NCI-H1436 treated with DMSO at 0.1 percent for 48 hours (cell line): Measurements from ENCODE around the gene DLGAP1.
"Not testable (repeated sequence)": the region's sequence is repeated elsewhere in the genome, so short reads cannot be mapped to it uniquely, and the experiment has no call there.

Experiments
- DNase-seq: peaks from one replicate; lab custom pipeline; 2025; lab: John Stamatoyannopoulos, UW

DLGAP1 gene

GRCh38 chr18:3495691-3496430 is 959.2 kb downstream of the DLGAP1 start:
- no peak for DNase-seq

GRCh38 chr18:3494569-3494968 is 960.5 kb downstream of the DLGAP1 start:
- no peak for DNase-seq

GRCh38 chr18:3494245-3494526 is 960.9 kb downstream of the DLGAP1 start:
- no peak for DNase-seq

- no peak for DNase-seq
These were observed 961.4 kb downstream of the DLGAP1 start for GRCh38 chr18:3493501-3494244.

- DNase-seq: no peak
These were observed 962.4 kb downstream of the DLGAP1 start for GRCh38 chr18:3492721-3493120.

DNA sequence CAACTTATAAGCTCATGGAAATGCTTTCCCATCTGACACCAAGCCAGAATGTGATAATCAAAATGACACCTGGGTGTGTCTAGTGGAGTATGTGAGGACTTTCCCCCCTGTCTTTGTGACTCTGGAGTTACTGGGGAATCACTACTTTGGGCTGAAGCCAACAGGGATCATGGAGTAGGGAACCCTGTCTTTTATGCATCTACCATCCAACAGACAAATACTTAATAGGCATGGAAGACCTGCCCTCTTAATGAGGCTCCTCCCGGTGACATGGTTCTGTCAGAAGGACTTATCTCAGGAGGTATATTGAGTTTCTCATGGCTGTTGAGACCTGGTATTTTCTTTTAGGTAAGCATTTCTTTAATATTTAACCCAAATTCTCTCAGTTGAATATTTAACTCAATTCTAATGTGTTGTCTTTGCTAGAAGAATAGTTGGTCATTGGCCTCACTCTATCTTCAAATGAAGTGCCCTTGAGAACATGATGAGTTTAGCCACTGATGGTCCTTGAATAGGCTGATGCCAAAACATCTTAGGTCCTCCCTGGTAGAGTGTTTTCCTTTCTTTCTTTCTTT is 963.0 kb downstream of the DLGAP1 start:
- no peak for DNase-seq

DNA sequence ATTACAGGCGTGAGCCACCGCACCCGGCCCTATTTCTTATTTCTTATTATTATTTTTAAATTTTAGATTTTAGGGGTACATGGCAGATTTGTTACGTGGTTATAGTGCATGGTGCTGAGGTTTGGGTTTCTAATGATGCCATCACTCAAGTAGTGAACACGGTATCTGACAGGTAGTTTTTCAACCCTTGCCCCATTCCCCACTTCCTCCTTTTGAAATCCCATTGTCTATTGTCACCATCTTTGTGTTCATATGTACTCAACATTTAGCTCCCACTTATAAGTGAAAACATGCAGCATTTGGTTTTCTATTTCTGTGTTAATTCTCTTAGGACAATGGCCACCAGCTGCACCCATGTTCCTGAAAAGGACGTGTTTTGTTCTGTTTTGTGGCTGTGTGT is 965.6 kb downstream of the DLGAP1 start:
- no peak for DNase-seq

DNA sequence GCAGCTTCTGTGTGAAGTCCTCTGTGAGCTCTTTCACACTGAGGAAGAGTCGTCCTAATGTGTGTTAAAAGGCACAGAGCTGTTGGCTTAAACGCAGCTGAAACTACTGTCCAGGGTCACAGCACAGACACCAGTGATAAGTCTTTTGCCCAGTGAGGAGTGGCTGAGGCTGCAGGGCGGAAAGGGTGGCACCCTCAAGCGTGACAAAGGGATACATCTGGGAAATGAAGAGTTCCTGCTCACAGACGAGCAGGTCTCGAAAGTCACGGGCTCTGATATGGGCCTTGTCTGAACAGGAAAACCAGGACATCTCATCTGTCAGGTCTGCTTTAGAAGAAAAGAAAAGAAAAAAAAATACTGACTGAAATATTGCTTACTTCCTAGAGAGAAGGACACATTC is 968.6 kb downstream of the DLGAP1 start:
- no peak for DNase-seq

- no peak for DNase-seq
These were observed 969.7 kb downstream of the DLGAP1 start for GRCh38 chr18:3485153-3486149.

DNA sequence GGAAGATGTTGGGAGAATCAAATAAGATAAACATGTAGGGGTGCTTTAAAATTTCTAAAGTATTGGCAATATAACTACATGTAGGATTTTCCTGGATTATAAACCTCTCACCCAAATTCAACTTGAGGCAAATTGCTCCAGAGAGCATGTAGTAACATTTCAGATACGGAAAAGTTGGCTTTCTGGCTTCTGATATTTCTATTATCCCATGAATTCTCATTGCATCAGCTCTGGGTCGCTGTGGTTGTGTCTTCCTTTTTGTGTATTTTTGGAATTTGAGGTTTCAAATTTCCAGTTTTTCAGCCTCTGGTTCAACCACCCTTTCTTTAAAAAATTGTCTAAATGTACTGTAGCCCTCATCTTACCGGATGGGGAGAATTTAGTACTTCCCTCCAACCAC is 972.8 kb downstream of the DLGAP1 start:
- DNase-seq: no peak

DNA sequence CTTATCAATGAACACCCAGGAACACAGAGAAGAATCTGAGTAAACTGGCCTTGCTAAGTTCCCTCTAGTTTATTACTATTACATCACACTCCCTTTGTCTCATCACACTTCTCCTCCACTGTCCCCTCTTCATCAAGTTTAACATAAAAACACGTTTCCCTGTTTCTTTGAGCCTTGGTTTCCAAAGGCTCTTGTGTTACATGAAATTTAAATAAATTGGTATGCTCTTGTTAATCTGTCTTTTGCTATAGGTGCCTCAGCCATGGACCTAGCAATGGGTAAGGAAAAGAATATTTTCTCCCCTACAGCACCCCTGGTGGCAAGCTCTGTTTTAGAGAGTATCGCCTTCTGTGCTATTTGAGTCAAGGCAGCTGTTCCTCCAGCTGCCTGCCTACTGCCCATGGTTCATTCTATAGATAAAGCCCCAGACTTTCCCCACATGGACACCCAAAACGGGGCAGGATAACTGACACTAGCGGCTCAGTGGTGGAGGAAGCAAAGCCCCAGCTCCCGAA is 973.4 kb downstream of the DLGAP1 start:
- DNase-seq: no peak

DNA sequence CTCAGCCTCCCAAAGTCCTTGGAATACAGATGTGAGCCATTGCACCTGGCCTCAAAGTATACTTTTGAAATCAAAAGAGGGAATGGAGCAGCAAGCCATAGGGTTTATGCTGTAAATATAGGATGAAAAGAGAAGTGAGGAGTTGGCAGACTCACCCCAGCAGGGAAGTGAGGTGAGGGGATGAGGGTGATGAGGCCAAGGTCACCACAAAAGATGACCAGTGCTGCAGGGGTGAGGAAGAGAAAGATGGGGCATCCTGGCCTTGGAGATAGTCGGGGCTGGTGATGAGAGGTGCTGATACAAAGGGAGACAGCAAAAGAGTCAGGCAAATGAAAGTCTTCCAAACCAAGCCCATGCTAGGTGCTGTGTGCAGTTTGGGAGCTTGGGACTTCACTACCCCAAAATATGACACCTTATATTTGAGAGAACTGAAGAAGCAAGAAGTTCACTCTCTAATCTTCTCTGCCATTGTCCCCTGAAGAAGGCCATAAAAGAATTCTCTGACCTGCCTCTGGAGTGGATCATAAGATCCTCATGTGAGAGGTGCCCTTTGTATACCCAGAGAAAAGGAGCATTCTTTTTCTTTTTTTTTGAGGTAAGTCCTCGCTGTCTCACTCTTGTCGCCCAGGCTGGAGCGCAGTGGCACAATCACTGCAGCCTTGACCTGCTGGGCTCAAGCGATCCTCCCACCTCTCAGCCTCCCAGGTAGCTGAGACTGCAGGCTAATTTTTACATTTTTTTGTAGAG is 974.1 kb downstream of the DLGAP1 start:
- no peak for DNase-seq

- no peak for DNase-seq
These were observed 975.1 kb downstream of the DLGAP1 start for GRCh38 chr18:3479978-3480509.

DNA sequence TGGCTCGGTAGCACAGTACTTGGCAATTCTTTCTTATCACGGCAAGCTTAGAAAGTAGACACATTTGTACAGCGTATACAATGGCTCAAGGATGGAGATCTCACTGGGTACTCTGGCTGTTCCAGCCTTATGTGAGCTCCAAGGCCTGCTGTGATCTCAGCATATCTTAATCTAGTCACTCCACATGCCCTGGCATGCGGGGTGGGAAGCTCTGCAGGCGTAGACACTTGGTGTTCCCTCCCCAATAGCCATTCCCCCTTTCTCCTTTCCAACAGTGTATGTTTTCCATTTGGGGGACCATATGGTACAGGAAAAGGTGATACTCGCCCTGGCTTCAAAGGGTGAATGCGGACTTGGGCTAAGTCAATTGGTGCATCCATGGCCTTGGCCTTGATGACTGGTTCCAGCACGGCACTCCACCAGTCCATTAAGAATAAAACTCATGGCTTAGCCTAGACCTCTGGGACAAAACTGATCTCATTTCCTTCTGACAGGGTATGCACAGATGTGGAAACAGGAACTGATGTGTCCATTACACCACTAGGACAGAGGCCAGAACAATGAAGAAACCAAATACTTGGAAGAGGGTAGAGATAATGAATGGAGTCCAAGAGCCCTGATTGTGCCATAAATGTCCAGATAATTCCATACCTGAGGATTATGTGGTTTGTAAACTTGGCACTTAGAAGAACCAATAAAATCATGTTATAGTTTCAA is 976.7 kb downstream of the DLGAP1 start:
- DNase-seq: no peak

DNA sequence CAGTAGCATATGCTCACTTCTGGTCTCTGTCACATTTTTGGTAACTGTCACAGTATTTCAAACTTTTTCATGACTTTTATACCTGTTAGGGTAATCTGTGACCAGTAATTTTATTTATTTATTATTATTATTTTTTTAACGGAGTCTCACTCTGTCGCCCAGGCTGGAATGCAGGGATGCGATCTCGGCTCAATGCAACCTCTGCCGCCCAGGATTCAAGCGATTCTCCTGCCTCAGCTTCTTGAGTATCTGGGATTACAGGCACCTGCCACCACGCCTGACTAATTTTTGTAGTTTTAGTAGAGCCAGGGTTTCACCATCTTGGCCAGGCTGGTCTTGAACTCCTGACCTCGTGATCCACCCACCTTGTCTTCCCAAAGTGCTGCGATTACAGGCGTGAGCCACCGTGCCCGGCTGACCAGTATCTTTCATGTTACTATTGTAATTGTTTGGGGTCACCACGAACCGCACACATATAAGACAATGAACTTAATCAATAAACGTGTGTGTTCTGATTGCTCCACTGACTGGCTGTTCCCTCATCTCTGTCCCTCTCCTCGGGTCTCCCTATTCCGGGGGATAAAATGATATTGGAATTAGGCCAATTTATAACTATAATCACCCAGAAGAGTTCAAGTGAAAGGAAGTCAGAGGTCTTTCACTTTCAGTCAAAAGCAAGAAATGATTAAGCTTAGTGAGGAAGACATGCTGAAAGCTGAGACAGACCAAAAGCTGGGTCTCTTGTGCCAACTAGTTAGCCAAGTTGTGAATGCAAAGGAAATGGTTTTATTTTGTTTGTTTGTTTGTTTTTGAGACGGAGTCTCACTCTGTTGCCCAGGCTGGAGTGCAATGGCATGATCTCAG is 982.2 kb downstream of the DLGAP1 start:
- DNase-seq: no peak

DNA sequence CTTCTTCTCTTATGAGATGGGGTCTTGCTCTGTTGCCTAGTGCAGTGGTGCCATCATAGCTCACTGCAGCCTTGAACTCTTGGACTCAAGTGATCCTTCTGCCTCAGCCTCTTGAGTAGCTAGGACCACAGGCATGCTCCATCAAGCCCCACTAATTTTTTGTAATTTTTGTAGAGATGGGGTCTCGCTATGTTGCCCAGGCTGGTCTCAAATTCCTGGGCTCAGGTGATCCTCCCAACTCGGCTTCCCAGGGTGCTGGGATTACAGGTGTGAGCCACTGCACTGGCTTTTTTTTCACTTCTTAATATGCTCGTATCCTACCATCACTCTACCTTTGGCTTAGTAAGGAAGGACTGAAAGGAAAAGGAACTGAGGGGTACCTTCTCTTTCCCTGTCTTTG is 983.0 kb downstream of the DLGAP1 start:
- not testable (repeated sequence) for DNase-seq

DNA sequence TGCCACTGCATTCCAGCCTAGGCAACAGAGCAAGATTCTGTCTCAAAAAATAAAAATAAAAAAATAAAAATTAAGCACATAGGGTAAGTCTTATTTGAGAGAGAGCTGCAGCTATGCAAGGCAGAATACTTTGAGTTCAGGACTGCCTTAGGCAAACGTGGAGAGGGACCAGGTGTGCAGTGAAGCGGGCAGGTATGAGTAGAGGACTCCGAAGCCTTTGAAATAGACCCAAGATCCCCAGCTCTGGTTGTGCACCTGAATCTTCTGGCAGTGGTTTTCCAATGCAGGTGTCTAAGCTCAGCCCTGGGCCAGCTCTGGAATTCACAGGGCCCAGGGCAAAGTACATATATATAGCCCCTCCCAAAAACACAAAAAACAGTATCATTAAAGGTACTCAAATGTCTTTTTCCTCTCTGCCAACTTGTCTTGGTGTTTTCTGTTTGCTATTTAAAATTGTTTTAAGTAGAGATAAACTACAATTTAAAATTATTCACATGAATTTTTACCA is 983.9 kb downstream of the DLGAP1 start:
- DNase-seq: no peak

DNA sequence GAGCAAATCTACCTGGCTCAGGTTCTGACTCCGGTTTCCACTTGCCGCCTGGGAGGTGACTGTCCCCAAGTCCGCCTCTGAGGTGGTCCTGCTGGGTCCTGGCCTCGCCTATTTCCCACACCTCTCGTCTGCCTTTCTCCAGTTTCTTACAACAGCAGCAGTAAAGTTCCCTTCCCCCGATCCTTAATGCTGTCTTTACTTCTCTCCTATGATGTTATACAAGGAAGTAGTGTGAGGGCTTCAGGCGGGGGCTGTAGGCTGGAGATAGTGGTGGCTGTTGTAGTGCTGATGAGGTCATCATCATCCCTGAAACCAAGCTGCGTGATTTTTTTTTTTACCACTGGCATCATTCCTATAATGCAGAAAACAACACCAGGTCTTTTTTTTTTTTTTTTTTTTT is 986.3 kb downstream of the DLGAP1 start:
- no peak for DNase-seq

DNA sequence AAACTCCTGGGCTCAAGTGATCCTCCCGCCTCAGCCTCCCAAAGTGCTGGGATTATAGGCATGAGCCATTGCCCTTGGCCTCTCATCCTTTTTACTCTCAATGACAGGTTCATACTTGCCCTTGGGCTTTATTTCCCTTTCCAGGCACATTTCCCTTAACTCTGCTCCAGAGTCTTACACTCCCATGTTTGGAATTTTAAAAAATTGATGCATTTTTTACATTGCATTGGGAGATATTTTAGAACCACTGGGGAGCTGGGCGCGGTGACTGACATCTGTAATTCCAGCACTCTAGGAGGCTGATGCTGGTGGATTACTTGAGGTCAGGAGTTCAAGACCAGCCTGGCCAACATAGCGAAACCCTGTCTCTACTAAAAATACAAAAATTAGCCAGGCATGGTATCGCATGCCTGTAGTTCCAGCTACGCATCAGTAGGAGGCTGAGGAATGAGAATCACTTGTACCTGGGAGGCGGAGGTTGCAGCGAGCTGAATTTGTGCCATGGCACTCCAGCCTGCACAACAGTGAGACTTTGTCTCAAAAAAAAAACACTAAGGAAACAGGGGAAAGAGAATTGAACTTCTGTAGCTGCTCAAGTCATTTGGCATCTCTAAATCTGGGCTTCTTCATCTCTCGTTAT is 986.9 kb downstream of the DLGAP1 start:
- DNase-seq: no peak
